HG03520 (cell line): ENCODE data around the gene MEA1.

Experiments
- ATAC-seq: cut with Tn5 transposase; IDR thresholded peaks from one replicate; pipeline ENCODE4 v1.9.1; 2021; ENCODE audit warnings: mild to moderate bottlenecking, moderate library complexity; ENCODE audit not compliant: unreplicated experiment

MEA1 gene

DNA sequence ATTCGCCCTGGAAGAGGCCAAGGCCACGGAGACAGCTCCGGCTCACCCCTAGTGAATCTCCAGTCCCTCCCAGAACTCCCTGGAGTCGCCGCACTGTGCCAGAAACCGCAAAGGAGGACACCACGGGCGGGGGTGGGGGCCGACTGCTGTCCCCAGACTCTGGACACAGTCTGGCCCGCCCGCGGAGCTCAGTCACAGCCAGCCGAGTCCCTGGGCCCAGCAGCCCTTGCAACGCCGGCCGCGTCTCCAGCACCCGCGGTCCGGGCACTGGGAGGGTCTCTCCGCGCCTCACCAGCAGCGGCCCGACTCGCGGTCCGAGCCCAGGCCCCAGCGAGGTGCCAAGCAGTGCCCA is 35.3 kb downstream of the MEA1 start:
- no peak for ATAC-seq

DNA sequence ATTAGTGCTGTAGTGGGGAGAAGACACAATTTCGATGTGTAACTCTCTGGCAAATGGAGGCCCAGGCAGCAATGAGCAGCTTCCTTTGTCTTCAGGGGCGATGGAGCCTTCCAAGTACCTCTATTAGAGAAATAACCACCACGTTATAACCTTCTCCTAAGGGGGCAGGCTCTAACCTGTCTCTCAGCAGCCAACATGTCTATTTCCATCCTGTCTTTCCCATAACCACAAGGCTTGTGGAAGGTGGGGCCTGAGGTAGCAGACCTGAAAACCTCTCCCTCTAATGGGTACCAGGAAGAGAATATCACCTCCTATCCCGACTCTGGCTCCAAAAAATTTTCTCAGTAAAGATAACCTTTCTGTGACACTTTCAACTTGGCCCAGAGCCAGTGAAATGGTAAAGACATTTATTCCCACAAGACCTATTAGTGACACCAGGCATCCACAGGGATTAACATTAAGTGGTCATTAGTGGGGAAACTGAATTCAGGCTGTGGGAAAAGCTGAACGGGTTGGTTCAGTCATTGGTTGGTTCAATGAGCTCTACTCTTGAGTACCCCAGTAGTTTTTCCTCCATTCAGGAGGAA is 38.7 kb downstream of the MEA1 start:
- ATAC-seq, result no peak

GRCh38 chr6:42973926-42974325 is 39.8 kb downstream of the MEA1 start:
- ATAC-seq, result no peak

DNA sequence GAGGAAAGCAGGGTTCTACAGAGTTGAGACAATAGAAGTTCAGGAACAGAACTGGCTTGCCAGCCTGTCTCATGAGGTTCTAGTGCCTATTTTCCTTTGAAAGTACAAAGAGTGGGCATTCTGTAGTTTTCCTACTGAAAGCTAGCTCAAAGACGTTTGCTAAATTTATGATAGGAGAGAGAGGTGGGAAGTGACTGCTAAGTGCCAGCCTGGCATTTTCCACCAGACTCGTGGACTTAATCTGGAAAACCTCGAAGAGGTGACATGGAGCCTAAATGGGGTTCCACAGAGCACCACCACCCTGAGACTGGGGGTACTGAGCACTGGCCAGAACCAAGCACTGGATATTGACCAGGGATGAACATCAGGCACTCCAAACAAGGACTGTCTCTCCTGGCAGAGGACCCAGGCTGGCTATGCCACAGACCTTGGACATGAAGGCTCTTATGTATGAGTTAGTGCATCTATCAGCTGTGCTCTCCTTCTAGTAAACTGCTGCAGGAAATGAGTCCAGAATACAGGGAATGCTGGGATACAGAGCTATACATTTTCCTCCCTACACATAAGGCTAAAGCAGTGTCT is 41.9 kb downstream of the MEA1 start:
- ATAC-seq, result no peak

DNA sequence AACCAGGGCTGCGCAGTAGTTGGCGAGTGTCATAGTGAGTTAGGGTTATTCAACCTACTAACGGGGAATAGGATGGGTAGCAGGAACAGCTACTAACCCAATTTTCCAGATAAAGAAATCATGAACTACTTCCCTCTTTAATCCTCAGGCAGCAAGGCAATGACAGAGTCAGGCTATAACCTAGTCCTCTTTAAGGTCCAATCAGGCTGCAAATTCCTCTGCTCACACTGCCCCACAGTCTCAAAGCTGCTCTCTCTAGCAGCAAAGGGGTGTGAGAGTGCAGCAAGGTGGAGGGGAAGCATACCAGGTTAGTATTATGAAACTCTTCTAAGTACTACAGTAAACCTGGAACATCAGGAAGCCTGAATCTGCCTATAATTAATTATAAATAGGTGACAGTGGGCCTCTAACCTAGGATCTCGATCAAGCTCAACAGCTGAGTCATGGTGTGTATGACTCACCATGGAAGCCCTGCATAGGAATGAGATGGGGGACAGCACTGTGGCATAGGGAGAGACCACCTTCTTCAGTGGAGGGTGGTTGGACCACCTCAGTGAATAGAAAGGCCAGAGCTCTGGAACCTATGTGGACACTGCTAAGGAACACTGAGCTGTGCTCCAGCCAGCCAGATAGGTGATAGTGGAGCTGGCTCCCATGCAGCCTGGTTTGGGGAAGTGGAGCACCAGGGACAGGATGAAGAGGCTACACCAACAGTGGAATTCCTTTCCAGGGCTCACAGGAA is 42.7 kb downstream of the MEA1 start:
- no peak for ATAC-seq

- no peak for ATAC-seq
Measured at GRCh38 chr6:42969934-42970333, 43.8 kb downstream of the MEA1 start.

- ATAC-seq, result no peak
Measured at GRCh38 chr6:42969431-42969830, 44.3 kb downstream of the MEA1 start.

GRCh38 chr6:42968783-42969182 is 45.0 kb downstream of the MEA1 start:
- ATAC-seq, result no peak

DNA sequence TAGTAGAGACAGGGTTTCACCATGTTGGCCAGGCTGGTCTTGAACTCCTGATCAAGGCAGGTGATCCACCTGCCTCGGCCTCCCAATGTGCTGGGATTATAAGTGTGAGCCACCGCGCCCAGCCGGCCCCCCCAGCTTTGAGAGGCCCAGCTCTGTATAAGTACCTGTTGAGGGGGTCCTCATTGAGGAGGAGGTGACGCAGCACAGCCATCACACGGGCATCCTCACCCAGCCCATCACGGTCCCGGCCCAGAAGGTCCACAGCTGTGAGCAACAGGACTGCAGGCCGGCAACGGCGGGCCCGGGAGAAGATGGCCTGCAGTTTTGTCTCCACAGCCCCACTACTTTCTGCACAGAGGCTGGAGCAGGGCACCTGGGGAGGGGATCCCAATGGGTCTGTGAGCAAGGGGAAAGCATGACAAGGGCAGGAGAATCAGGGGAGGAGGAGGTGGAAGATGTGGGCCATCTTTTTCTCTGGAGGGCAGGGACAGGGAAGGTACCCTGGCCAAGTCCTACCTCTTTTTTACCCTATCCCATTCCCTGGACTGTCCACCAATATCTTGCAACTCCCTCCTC is 45.5 kb downstream of the MEA1 start:
- ATAC-seq, result no peak

- no peak for ATAC-seq
Measured at GRCh38 chr6:42967228-42967627, 46.5 kb downstream of the MEA1 start.

DNA sequence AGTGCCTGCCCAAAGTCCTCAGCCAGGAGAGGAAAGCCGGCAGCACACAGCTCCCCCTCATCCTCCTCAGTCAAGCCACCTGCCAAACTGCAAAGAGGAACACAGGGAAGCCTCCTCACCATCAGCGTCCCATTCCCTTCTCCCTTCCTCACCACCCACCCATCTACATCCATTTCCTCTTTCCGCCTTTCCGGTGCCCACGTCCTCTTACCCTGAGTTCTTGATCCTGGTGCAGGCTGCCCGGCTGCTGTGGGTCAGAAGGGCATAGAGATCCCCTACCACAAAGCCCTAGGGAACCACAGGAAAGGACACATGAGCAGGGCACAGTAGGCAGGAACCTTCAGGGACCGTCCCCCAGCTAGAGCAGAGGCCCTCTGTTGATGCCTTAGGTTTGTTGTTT is 47.2 kb downstream of the MEA1 start:
- no peak for ATAC-seq

DNA sequence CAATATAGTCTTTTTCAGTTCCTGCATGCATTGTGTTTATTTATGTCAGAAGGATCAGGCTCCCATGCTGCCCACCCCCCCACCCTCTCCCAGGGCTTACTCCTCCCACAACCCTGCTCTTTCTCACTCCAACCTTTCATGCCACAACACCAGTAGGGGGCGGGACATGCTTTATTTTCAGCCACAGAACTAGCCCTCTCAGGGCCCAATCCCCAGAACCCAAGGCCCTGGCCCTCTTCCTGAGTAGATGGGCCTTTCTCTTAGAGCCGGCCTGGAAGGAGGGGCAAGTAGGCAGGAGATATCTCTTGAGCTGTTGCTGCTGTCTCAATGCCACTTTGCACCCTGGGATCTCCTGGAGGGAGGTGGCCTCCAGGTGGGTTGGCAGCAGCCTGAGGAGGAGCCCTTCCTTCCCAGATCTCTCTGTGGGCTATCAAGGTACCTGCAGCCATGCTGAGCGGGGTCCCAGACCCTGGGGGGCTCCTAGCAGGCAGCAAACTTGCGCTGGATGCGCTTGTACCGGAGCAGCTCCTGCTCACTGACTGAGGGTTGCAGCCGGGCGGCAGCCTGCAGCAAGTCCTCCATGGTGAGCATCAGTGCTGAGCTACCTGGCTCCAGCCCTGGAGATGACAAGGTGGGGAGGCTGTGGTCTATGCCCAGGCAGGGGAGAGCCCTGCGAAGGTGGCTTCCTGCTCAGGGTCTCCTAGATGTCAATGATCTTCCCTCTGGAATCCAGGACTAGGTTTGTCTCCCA is 49.7 kb downstream of the MEA1 start:
- no peak for ATAC-seq

GRCh38 chr6:42963179-42963854 is 50.4 kb downstream of the MEA1 start:
- no peak for ATAC-seq

DNA sequence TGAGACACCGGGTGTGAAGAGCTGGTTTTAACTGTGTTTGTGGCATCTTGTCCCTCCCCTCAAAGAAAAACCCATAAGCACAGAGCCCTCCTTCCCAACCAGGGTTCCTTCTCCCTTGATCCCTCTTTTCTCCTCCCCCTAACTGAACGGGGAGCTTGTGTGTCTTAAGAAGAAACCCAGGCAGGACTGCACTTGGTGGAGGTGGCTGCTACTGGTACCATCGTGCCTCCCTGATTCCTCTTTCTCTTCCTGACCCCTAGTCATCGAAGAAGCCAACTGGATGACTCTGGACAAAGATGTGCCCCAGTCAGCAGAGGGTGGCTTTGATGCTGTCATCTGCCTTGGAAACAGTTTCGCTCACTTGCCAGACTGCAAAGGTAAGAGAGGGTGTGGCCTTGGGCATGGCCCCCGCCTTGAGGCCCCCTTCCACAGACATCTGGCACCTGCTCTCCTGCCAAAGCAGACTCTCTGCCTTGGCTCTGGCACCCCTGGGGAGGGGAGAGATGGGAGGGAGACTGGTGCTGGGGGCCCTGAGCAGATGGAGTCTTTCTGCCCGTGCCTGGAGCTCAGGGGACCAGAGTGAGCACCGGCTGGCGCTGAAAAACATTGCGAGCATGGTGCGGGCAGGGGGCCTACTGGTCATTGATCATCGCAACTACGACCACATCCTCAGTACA is 51.1 kb downstream of the MEA1 start:
- no peak for ATAC-seq

DNA sequence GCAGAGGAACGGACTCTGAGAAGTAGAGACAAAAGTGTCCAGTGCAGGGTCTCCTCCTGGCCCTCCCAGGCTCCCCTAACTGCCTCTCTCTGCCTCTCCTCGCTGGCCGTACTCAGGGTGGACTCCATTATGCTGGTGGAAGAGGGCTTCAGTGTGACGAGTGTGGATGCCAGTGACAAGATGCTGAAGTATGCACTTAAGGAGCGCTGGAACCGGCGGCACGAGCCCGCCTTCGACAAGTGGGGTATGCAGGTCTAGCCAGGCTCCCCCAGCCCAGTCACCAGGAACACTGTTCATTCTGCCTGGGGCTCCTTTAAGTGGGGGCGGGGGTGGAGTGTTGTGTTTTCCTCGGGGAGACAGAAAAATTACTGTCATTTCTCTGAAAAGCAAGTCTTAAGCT is 51.6 kb downstream of the MEA1 start:
- no peak for ATAC-seq
